Body of pancreas (tissue), 4 donors: ENCODE data around the gene TNPO1.

ENCODE experiments used
- CTCF ChIP-seq, 7 experiments: fragments of 450-650 bp in 4 of 7; fragments of 200-600 bp in 3 of 7; sonication (generic) in 3 of 7; IDR thresholded peaks; one replicate each; pipeline ENCODE4 v1.5.1; 2016 to 2019; ENCODE audit warnings: antibody characterized with exemption in 7 of 7
- POLR2A ChIP-seq, 3 donors: fragments of 450-650 bp; IDR thresholded peaks; one replicate each; pipeline ENCODE4 v1.6.1; 2016; ENCODE audit warnings: antibody characterized with exemption in 3 of 3, mild to moderate bottlenecking in 2 of 3

- TF ChIP-seq CTCF (IDR thresholded peaks at IDR 0.05) (no peak), POLR2A (IDR thresholded peaks at IDR 0.05) (no peak)
Observed at GRCh38 chr5:72767289-72768010, 49.0 kb upstream of the TNPO1 start.
